Measurements from ENCODE around the gene PLEKHJ1.

DNA sequence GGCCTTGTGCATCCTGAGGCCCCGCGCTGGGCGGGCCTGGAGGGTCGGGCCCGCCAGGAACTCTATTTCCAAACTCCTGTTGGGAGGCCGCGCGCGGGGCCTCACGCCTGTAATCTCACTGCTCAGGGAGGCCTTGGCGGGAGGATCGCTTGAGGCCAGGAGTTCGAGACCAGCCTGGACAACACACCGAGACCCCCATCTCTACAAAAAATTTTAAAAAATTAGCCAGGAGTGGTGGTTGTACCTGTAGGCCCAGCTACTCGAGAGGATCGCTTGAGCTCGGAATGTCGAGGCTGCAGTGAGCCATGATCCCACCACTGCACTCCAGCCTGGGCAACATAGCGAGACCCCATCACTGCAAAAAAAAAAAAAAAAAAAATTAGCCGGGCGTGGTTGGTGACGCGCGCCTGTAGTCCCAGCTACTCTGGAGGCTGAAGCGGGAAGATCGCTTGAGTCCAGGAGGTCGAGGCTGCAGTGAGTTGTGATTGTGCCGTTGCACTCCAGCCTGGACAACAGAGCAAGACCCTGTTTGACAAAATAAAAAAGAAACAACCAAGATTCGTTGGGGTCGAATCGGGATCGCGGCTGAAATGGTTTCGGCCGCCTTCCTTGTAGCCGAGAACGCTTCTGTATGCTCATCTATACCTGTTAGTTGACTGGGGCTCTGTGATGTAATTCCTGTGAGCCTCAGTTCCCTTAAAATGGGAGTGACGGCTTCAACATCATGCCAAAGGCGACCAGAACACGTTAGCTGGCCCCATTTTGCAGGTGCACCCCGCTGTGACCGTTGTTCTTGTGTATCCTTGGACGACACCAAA, 1.1 kb upstream of the PLEKHJ1 start:
- TF ChIP-seq, protein P1, sequence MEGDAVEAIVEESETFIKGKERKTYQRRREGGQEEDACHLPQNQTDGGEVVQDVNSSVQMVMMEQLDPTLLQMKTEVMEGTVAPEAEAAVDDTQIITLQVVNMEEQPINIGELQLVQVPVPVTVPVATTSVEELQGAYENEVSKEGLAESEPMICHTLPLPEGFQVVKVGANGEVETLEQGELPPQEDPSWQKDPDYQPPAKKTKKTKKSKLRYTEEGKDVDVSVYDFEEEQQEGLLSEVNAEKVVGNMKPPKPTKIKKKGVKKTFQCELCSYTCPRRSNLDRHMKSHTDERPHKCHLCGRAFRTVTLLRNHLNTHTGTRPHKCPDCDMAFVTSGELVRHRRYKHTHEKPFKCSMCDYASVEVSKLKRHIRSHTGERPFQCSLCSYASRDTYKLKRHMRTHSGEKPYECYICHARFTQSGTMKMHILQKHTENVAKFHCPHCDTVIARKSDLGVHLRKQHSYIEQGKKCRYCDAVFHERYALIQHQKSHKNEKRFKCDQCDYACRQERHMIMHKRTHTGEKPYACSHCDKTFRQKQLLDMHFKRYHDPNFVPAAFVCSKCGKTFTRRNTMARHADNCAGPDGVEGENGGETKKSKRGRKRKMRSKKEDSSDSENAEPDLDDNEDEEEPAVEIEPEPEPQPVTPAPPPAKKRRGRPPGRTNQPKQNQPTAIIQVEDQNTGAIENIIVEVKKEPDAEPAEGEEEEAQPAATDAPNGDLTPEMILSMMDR (IDR thresholded peaks at IDR 0.05) = no peak
- TF ChIP-seq POLR2A (IDR thresholded peaks at IDR 0.05) = no peak
